A549 (cell line): ENCODE results near the gene RNF141.

Experiments
- CBX2 ChIP-seq: fragments of 200-600 bp; sonication (generic); IDR thresholded peaks from 2 replicates; pipeline ENCODE4 v1.6.1; 2016; ENCODE audit warnings: low read depth, mild to moderate bottlenecking, borderline replicate concordance
- CHD2 ChIP-seq: fragments of 150-350 bp; IDR thresholded peaks from 2 replicates; pipeline ENCODE4 v1.6.1; 2014; ENCODE audit warnings: low read length; ENCODE audit not compliant: partially characterized antibody
- E2F6 ChIP-seq: IDR thresholded peaks from 2 replicates; pipeline ENCODE4 v1.6.1; 2012; ENCODE audit warnings: low read depth, borderline replicate concordance
- EP300 ChIP-seq, 2 experiments: fragments of >200 bp; sonication (Bioruptor Twin); formaldehyde crosslinking; IDR thresholded peaks; 2 replicates in 1 of 2; 3 replicates in 1 of 2; pipeline ENCODE4 v1.6.1; 2016 to 2017
- FOSB ChIP-seq: fragments of 250-450 bp; sonication (Bioruptor Pico); IDR thresholded peaks from 2 replicates; pipeline ENCODE4 v1.5.0; 2020; ENCODE audit warnings: mild to moderate bottlenecking, moderate library complexity
- MAFK ChIP-seq: fragments of 450-650 bp; IDR thresholded peaks from 2 replicates; pipeline ENCODE4 v1.6.1; 2014; ENCODE audit not compliant: partially characterized antibody
- MYC ChIP-seq: IDR thresholded peaks from 2 replicates; pipeline ENCODE4 v1.6.1; 2012; ENCODE audit warnings: mild to moderate bottlenecking, inconsistent platforms, low read length, improper control_type of control experiment, borderline replicate concordance
- POLR2A ChIP-seq: IDR thresholded peaks from 2 replicates; pipeline ENCODE4 v1.6.1; 2012; ENCODE audit warnings: mild to moderate bottlenecking, low read length
- RFX5 ChIP-seq: fragments of 450-650 bp; IDR thresholded peaks from 2 replicates; pipeline ENCODE4 v1.7.1; 2014; ENCODE audit warnings: antibody characterized with exemption, mild to moderate bottlenecking, moderate library complexity
- TFCP2L1 ChIP-seq: fragments of 250-450 bp; sonication (Bioruptor Pico); IDR thresholded peaks from 2 replicates; pipeline ENCODE4 v1.5.0; 2021; ENCODE audit warnings: mild to moderate bottlenecking
- TF ChIP-seq, protein P1 (sequence below): fragments of >200 bp; sonication (Bioruptor Twin); formaldehyde crosslinking; IDR thresholded peaks from 3 replicates; pipeline ENCODE4 v1.5.1; 2016
- TF ChIP-seq, protein P2 (sequence below): fragments of 450-650 bp; IDR thresholded peaks from 2 replicates; pipeline ENCODE4 v1.6.1; 2014; ENCODE audit warnings: antibody characterized with exemption
- TF ChIP-seq, protein P3 (sequence below): fragments of 200-600 bp; sonication (generic); IDR thresholded peaks from 2 replicates; pipeline ENCODE4 v1.6.1; 2016; ENCODE audit warnings: antibody characterized with exemption, mild to moderate bottlenecking, moderate library complexity

DNA sequence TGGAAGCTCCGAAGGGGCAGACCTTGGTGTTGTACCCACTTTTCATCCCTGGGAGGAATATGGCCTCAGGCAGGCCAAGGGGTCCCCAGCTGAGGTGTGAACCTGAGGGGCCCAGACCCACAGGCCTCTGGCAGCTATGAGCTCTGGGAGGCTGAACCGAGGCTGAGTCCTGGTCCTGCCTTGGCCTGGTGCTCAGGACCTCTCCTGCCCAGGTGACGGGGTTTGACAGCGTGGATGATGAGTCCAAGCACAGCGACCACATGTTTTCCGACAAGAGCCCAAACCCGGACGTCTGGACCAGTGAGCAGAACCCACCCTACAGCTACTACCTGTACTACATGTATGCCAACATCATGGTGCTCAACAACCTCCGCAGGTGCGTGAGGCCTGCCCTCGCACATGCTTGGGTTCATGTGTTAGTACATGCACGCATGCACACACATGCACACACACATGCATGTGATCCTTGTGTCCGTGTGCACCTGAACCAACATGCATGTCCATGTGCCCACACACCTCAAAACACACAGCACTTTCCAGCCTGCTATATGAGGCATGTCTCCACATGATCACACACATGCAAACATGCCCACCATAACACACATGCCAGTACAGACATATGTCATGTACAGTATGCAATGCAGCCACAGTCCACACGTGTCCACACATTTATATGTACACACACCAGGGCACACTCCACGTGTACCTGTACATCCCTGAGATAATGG is 40.9 kb downstream of the RNF141 start:
- TF ChIP-seq TFCP2L1, result no peak
- TF ChIP-seq RFX5, result no peak
- TF ChIP-seq FOSB (CRISPR knock-in tag), result no peak
- TF ChIP-seq, protein P1, sequence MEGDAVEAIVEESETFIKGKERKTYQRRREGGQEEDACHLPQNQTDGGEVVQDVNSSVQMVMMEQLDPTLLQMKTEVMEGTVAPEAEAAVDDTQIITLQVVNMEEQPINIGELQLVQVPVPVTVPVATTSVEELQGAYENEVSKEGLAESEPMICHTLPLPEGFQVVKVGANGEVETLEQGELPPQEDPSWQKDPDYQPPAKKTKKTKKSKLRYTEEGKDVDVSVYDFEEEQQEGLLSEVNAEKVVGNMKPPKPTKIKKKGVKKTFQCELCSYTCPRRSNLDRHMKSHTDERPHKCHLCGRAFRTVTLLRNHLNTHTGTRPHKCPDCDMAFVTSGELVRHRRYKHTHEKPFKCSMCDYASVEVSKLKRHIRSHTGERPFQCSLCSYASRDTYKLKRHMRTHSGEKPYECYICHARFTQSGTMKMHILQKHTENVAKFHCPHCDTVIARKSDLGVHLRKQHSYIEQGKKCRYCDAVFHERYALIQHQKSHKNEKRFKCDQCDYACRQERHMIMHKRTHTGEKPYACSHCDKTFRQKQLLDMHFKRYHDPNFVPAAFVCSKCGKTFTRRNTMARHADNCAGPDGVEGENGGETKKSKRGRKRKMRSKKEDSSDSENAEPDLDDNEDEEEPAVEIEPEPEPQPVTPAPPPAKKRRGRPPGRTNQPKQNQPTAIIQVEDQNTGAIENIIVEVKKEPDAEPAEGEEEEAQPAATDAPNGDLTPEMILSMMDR, result no peak
- TF ChIP-seq MYC, result no peak
- TF ChIP-seq, protein P2, sequence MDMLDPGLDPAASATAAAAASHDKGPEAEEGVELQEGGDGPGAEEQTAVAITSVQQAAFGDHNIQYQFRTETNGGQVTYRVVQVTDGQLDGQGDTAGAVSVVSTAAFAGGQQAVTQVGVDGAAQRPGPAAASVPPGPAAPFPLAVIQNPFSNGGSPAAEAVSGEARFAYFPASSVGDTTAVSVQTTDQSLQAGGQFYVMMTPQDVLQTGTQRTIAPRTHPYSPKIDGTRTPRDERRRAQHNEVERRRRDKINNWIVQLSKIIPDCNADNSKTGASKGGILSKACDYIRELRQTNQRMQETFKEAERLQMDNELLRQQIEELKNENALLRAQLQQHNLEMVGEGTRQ, result no peak
- TF ChIP-seq E2F6, result no peak
- no peak for TF ChIP-seq EP300 (IDR thresholded peaks at IDR 0.05)
- TF ChIP-seq, protein P3, sequence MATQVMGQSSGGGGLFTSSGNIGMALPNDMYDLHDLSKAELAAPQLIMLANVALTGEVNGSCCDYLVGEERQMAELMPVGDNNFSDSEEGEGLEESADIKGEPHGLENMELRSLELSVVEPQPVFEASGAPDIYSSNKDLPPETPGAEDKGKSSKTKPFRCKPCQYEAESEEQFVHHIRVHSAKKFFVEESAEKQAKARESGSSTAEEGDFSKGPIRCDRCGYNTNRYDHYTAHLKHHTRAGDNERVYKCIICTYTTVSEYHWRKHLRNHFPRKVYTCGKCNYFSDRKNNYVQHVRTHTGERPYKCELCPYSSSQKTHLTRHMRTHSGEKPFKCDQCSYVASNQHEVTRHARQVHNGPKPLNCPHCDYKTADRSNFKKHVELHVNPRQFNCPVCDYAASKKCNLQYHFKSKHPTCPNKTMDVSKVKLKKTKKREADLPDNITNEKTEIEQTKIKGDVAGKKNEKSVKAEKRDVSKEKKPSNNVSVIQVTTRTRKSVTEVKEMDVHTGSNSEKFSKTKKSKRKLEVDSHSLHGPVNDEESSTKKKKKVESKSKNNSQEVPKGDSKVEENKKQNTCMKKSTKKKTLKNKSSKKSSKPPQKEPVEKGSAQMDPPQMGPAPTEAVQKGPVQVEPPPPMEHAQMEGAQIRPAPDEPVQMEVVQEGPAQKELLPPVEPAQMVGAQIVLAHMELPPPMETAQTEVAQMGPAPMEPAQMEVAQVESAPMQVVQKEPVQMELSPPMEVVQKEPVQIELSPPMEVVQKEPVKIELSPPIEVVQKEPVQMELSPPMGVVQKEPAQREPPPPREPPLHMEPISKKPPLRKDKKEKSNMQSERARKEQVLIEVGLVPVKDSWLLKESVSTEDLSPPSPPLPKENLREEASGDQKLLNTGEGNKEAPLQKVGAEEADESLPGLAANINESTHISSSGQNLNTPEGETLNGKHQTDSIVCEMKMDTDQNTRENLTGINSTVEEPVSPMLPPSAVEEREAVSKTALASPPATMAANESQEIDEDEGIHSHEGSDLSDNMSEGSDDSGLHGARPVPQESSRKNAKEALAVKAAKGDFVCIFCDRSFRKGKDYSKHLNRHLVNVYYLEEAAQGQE, result no peak
- TF ChIP-seq CHD2, result no peak
- TF ChIP-seq CBX2, result no peak
- no peak for TF ChIP-seq POLR2A
- no peak for TF ChIP-seq MAFK
